Activated B cell treated with CpG ODN at 0.5 μM for 24 hours (primary cell): Measurements from ENCODE around the gene TESPA1. TPM values are rescaled to one million over a fixed set of nuclear protein-coding genes. Genes with fewer than 3 reads are reported as not detected.

ENCODE experiments used
- ATAC-seq: fragments of 200-7000 bp; cut with Tn5 transposase; one replicate; pipeline ENCODE4 v1.10.0; 2021; ENCODE audit warnings: low read depth, mild to moderate bottlenecking, moderate library complexity
- CTCF ChIA-PET: fragments of 350-600 bp; sonication (Branson Sonifier 250); formaldehyde crosslinking; loops from one replicate; lab custom pipeline; 2021; ENCODE audit warnings: antibody characterized with exemption; lab: Charles Lee
- POLR2A ChIA-PET: fragments of 350-600 bp; sonication (Branson Sonifier 250); formaldehyde crosslinking; loops from one replicate; lab custom pipeline; 2021; ENCODE audit warnings: antibody characterized with exemption; lab: Charles Lee
- DNase-seq: peaks from one replicate; pipeline ENCODE4 v3.0.0; 2022
- H3K27ac Mint-ChIP-seq: one replicate; pipeline ENCODE4 v1.8.0; 2020; ENCODE audit warnings: mixed read lengths
- H3K27me3 Mint-ChIP-seq: one replicate; pipeline ENCODE4 v1.8.0; 2021; ENCODE audit warnings: mixed read lengths
- H3K36me3 Mint-ChIP-seq: one replicate; pipeline ENCODE4 v1.8.0; 2021; ENCODE audit warnings: low read depth, mixed read lengths
- H3K4me1 Mint-ChIP-seq: one replicate; pipeline ENCODE4 v1.8.0; 2021; ENCODE audit warnings: mixed read lengths
- H3K4me3 Mint-ChIP-seq: one replicate; pipeline ENCODE4 v1.8.0; 2020; ENCODE audit warnings: mild to moderate bottlenecking, mixed read lengths
- H3K9me3 Mint-ChIP-seq: one replicate; pipeline ENCODE4 v1.8.0; 2020; ENCODE audit warnings: mixed read lengths
- CTCF ChIP-seq: fragments of 200-600 bp; IDR thresholded peaks from one replicate; pipeline ENCODE4 v1.8.0; 2022; ENCODE audit warnings: antibody characterized with exemption, mild to moderate bottlenecking
- intact Hi-C: fragments of 100-400 bp; cut with micrococcal nuclease; formaldehyde crosslinking; loops from one replicate; pipeline ENCODE4 v1.15.1; 2024
- total RNA-seq: library from RNA; stranded (reverse); gene quantifications from 2 replicates; pipeline ENCODE4 v1.2.3, GENCODE V29; 2022

TESPA1 gene
- total RNA-seq, 1 donor from 2014 or later, result 35.5 TPM

GRCh38 chr12:54983536-54984101 is 943 bp downstream of the TESPA1 start:
- intact Hi-C loops, result loop anchor here (1.0 to 10.0 kb wide), 4 partner anchors 10 to 831 kb away; partner anchors contain the start of genes ORMDL2 and SARNP

DNA sequence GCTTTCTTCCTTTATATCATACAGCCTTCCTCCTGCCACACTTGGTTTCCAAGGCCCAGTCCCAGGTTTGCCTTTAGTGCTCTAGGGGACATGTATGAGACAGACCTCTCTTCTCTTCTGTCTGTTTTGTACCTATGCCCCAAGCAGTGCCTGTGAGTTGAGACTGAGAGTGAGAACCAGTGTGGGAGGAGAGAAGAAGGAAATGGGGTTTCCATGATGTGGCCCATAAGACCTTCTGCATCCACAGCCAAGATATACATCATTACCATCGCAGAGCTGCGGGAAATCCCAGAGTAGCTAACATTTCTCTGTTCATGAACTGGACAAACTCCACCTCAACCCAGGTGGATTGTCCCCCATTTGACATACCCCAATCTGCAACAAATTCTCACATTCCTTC is 2.8 kb downstream of the TESPA1 start:
- Mint-ChIP-seq H3K27ac (no peak overlapping the region), H3K9me3 (no peaks in the 10 kb centered on the region), H3K36me3 (peaks cover 58% of the 10 kb centered on the region), H3K4me1 (peaks cover 74% of the 10 kb centered on the region), H3K4me3 (no peak overlapping the region), H3K27me3 (no peaks in the 10 kb centered on the region)
- POLR2A ChIA-PET, result no interaction called here
- no peak for TF ChIP-seq CTCF
- CTCF ChIA-PET, result interaction anchor here (0.9 kb wide), 1 partner anchor 11 kb away, joined by 5 read pairs; no protein-coding TSS in a partner anchor
- intact Hi-C loops, result loop anchor here (10.0 kb wide), 1 partner anchor 833 kb away; the partner anchor contains the start of genes ORMDL2 and SARNP
- DNase-seq, result no peak
- no peak for ATAC-seq

More at GRCh38 chr12:54983536-54984101, 943 bp downstream of the TESPA1 start:
- ChIA-PET CTCF (interaction anchor here (0.6 to 2.6 kb wide), 3 partner anchors 9 to 128 kb away, joined by 3 to 27 read pairs (median 5); no protein-coding TSS in a partner anchor), POLR2A (interaction anchor here (2.5 kb wide), 1 partner anchor 9 kb away, joined by 10 read pairs; no protein-coding TSS in a partner anchor)
- no peak for TF ChIP-seq CTCF
- H3K36me3 Mint-ChIP-seq, result peaks cover 45% of the 10 kb centered on the region
- H3K4me3 Mint-ChIP-seq, result peak overlapping the region; percentile 89
- DNase-seq (no peak), ATAC-seq (no peak)
- H3K27me3 Mint-ChIP-seq, result no peaks in the 10 kb centered on the region
- H3K27ac Mint-ChIP-seq, result peak overlapping the region; percentile 97
- no peaks in the 10 kb centered on the region for H3K9me3 Mint-ChIP-seq
- H3K4me1 Mint-ChIP-seq, result peaks cover 77% of the 10 kb centered on the region

DNA sequence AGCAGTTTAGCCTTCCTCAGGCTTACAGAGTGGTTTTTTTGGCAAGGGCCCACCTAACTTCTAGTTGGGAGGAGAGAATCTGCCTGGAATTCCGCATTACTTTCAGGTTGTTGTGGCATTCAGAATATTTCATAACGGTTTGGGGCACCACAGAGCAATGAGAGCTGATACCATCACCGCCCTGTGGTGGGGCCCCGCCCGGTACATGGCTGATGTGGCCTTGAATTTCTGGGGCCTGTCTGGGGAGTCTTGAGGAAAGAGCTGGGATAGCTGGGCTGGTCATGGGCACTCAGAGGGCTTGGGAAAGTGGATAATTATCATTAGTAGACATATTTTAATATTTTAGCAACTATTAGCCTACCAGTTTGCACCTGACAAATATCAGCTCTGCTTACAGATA is 4.2 kb downstream of the TESPA1 start:
- POLR2A ChIA-PET, result interaction anchor here (0.8 kb wide), 1 partner anchor 7 kb away, joined by 3 read pairs; no protein-coding TSS in a partner anchor

GRCh38 chr12:54977857-54978256 is 6.7 kb downstream of the TESPA1 start:
- no peaks in the 10 kb centered on the region for H3K27me3 Mint-ChIP-seq
- H3K4me1 Mint-ChIP-seq, result peaks cover 40% of the 10 kb centered on the region
- TF ChIP-seq CTCF, result no peak
- intact Hi-C loops, result no loop called here
- ATAC-seq, result no peak
- peaks cover 75% of the 10 kb centered on the region for H3K36me3 Mint-ChIP-seq
- no peak overlapping the region for H3K4me3 Mint-ChIP-seq
- H3K9me3 Mint-ChIP-seq, result no peaks in the 10 kb centered on the region
- no peak overlapping the region for H3K27ac Mint-ChIP-seq
- ChIA-PET CTCF (no interaction called here), POLR2A (no interaction called here)
- DNase-seq, result no peak

More for the DNA sequence above, 4.2 kb downstream of the TESPA1 start:
- no peak for TF ChIP-seq CTCF
- Mint-ChIP-seq H3K27me3 (no peaks in the 10 kb centered on the region), H3K4me3 (no peak overlapping the region), H3K9me3 (no peaks in the 10 kb centered on the region), H3K4me1 (peaks cover 65% of the 10 kb centered on the region), H3K36me3 (peaks cover 67% of the 10 kb centered on the region), H3K27ac (no peak overlapping the region)
- DNase-seq (no peak), ATAC-seq (no peak)
- intact Hi-C loops, result loop anchor here (10.0 kb wide), 1 partner anchor 834 kb away; the partner anchor contains the start of genes ORMDL2 and SARNP
- CTCF ChIA-PET, result interaction anchor here (0.7 to 1.5 kb wide), 3 partner anchors 12 to 92 kb away, joined by 3 to 8 read pairs (median 3); no protein-coding TSS in a partner anchor

DNA sequence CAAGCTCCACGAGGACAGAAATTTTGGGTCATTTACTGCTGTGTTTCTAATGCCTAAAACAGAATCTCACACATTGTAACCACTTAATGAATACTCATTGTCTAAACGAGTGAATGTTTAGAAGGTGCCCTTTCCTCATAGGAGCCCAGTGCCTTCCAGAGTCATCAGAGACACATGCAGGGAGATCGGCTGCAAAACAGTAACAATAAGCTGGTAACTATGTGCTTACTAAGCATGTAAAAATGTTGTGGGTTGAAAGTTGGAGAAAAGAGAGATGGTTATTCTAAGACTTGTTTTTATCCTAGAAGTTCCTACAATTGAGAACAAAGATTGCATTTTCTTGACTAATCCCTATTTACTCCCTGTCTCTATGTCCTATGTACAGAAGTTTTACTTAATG is 7.4 kb downstream of the TESPA1 start:
- Mint-ChIP-seq H3K4me1 (peaks cover 33% of the 10 kb centered on the region), H3K27me3 (no peaks in the 10 kb centered on the region), H3K4me3 (no peak overlapping the region), H3K9me3 (no peaks in the 10 kb centered on the region), H3K27ac (no peak overlapping the region), H3K36me3 (peaks cover 75% of the 10 kb centered on the region)
- ChIA-PET CTCF (no interaction called here), POLR2A (no interaction called here)
- intact Hi-C loops, result no loop called here
- no peak for TF ChIP-seq CTCF
- DNase-seq, result no peak
- no peak for ATAC-seq
